ENCODE results near the gene TNRC6A.
"Not testable (repeated sequence)": the region's sequence is repeated elsewhere in the genome, so short reads cannot be mapped to it uniquely, and the experiment has no call there.

Gene TNRC6A

GRCh38 chr16:24815021-24815420 is 85.6 kb downstream of the TNRC6A start:
- DNase-seq (ENCODE audit: low spot score), result no peak

GRCh38 chr16:24816688-24817087 is 87.2 kb downstream of the TNRC6A start:
- no peak for DNase-seq (ENCODE audit: low spot score)

- no peak for DNase-seq (ENCODE audit: low spot score)
Measured at GRCh38 chr16:24819462-24820040, 90.1 kb downstream of the TNRC6A start.

GRCh38 chr16:24820522-24820921 is 91.1 kb downstream of the TNRC6A start:
- DNase-seq (ENCODE audit: low spot score), result no peak

GRCh38 chr16:24821129-24821528 is 91.7 kb downstream of the TNRC6A start:
- no peak for DNase-seq (ENCODE audit: low spot score)

GRCh38 chr16:24822542-24822941 is 93.1 kb downstream of the TNRC6A start:
- DNase-seq (ENCODE audit: low spot score), result no peak

- no peak for DNase-seq (ENCODE audit: low spot score)
Measured at GRCh38 chr16:24822974-24823373, 93.5 kb downstream of the TNRC6A start.

- no peak for DNase-seq (ENCODE audit: low spot score)
Measured at GRCh38 chr16:24825696-24826095, 96.2 kb downstream of the TNRC6A start.

GRCh38 chr16:24826096-24826690 is 96.7 kb downstream of the TNRC6A start:
- DNase-seq (ENCODE audit: low spot score), result no peak

- no peak for DNase-seq (ENCODE audit: low spot score)
Measured at GRCh38 chr16:24826817-24827566, 97.5 kb downstream of the TNRC6A start.

GRCh38 chr16:24829153-24829552 is 99.7 kb downstream of the TNRC6A start:
- DNase-seq (ENCODE audit: low spot score), result no peak

GRCh38 chr16:24833352-24833751 is 103.9 kb downstream of the TNRC6A start:
- DNase-seq (ENCODE audit: low spot score), result no peak

- peak; percentile 47 for DNase-seq (ENCODE audit: low spot score)
Measured at GRCh38 chr16:24834459-24835335, 105.2 kb downstream of the TNRC6A start.

GRCh38 chr16:24836836-24837235 is 107.4 kb downstream of the TNRC6A start:
- DNase-seq (ENCODE audit: low spot score), result no peak

- no peak for DNase-seq (ENCODE audit: low spot score)
Measured at GRCh38 chr16:24837969-24838368, 108.5 kb downstream of the TNRC6A start.

- DNase-seq (ENCODE audit: low spot score), result no peak
Measured at GRCh38 chr16:24838554-24839266, 109.3 kb downstream of the TNRC6A start.

- no peak for DNase-seq (ENCODE audit: low spot score)
Measured at GRCh38 chr16:24839347-24839972, 110.0 kb downstream of the TNRC6A start.

GRCh38 chr16:24841291-24841690 is 111.8 kb downstream of the TNRC6A start:
- no peak for DNase-seq (ENCODE audit: low spot score)

- DNase-seq (ENCODE audit: low spot score), result peak; percentile 63
Measured at GRCh38 chr16:24844101-24845030, 114.9 kb downstream of the TNRC6A start.

GRCh38 chr16:24845031-24845365 is 115.5 kb downstream of the TNRC6A start:
- not testable (repeated sequence) for DNase-seq (ENCODE audit: low spot score)
